CD4-positive, alpha-beta T cell treated with Interferon alpha-2 for 1 hour (primary cell): Measurements from ENCODE around the gene CDHR5.

Experiments
- DNase-seq, 2 donors: peaks; one replicate each; pipeline ENCODE4 v3.0.0-alpha.2; 2020 to 2022

The CDHR5 gene

GRCh38 chr11:608791-609251 lies 15.9 kb downstream of the CDHR5 start:
- no peak for DNase-seq

- no peak for DNase-seq
These were observed 16.6 kb downstream of the CDHR5 start for GRCh38 chr11:607971-608659.

GRCh38 chr11:607020-607780 lies 17.6 kb downstream of the CDHR5 start:
- no peak for DNase-seq

GRCh38 chr11:606245-606644 lies 18.5 kb downstream of the CDHR5 start:
- no peak for DNase-seq

GRCh38 chr11:605286-606129 lies 19.2 kb downstream of the CDHR5 start:
- no peak for DNase-seq

- DNase-seq: no peak
These were observed 21.6 kb downstream of the CDHR5 start for GRCh38 chr11:603154-603553.

- DNase-seq: no peak
These were observed 23.0 kb downstream of the CDHR5 start for GRCh38 chr11:601573-602245.

- no peak for DNase-seq
These were observed 26.6 kb downstream of the CDHR5 start for GRCh38 chr11:598005-598680.

- DNase-seq: no peak
These were observed 27.5 kb downstream of the CDHR5 start for GRCh38 chr11:597166-597725.

GRCh38 chr11:596374-596773 lies 28.4 kb downstream of the CDHR5 start:
- DNase-seq: no peak

GRCh38 chr11:595400-595799 lies 29.4 kb downstream of the CDHR5 start:
- no peak for DNase-seq

GRCh38 chr11:593347-593746 lies 31.4 kb downstream of the CDHR5 start:
- DNase-seq: no peak

GRCh38 chr11:592918-593317 lies 31.8 kb downstream of the CDHR5 start:
- DNase-seq: no peak

GRCh38 chr11:592501-592900 lies 32.3 kb downstream of the CDHR5 start:
- no peak for DNase-seq

- no peak for DNase-seq
These were observed 33.8 kb downstream of the CDHR5 start for GRCh38 chr11:590997-591396.

- DNase-seq: no peak
These were observed 35.0 kb downstream of the CDHR5 start for GRCh38 chr11:589798-590197.

- DNase-seq: peak; percentile 71 to 76
These were observed 36.8 kb downstream of the CDHR5 start for GRCh38 chr11:587978-588380.

GRCh38 chr11:587546-587945 lies 37.2 kb downstream of the CDHR5 start:
- no peak for DNase-seq

GRCh38 chr11:586376-587316 lies 38.1 kb downstream of the CDHR5 start:
- no peak for DNase-seq

GRCh38 chr11:584287-584686 lies 40.5 kb downstream of the CDHR5 start:
- no peak for DNase-seq

- no peak for DNase-seq
These were observed 43.0 kb downstream of the CDHR5 start for GRCh38 chr11:581752-582151.
